ENCODE data around the gene VAC14.

VAC14 gene

GRCh38 chr16:70721202-70721963, 79.6 kb downstream of the VAC14 start:
- no peak for DNase-seq

- no peak for DNase-seq
Observed at GRCh38 chr16:70720425-70721201, 80.3 kb downstream of the VAC14 start.

- DNase-seq, result no peak
Observed at GRCh38 chr16:70717065-70717464, 83.9 kb downstream of the VAC14 start.

GRCh38 chr16:70715860-70716357, 85.0 kb downstream of the VAC14 start:
- no peak for DNase-seq

GRCh38 chr16:70715055-70715858, 85.7 kb downstream of the VAC14 start:
- DNase-seq, result no peak

GRCh38 chr16:70714581-70715054, 86.3 kb downstream of the VAC14 start:
- DNase-seq, result no peak

GRCh38 chr16:70713824-70714223, 87.1 kb downstream of the VAC14 start:
- no peak for DNase-seq

- no peak for DNase-seq
Observed at GRCh38 chr16:70713342-70713741, 87.6 kb downstream of the VAC14 start.

- no peak for DNase-seq
Observed at GRCh38 chr16:70712942-70713341, 88.0 kb downstream of the VAC14 start.

GRCh38 chr16:70712359-70712758, 88.6 kb downstream of the VAC14 start:
- no peak for DNase-seq

GRCh38 chr16:70711211-70712031, 89.5 kb downstream of the VAC14 start:
- no peak for DNase-seq

GRCh38 chr16:70710422-70711210, 90.3 kb downstream of the VAC14 start:
- DNase-seq, result no peak

GRCh38 chr16:70709942-70710341, 91.0 kb downstream of the VAC14 start:
- DNase-seq, result no peak

- DNase-seq, result no peak
Observed at GRCh38 chr16:70709457-70709856, 91.5 kb downstream of the VAC14 start.

GRCh38 chr16:70708366-70709246, 92.4 kb downstream of the VAC14 start:
- no peak for DNase-seq

- DNase-seq, result no peak
Observed at GRCh38 chr16:70706948-70707465, 94.0 kb downstream of the VAC14 start.

GRCh38 chr16:70705056-70705455, 95.9 kb downstream of the VAC14 start:
- DNase-seq, result no peak

GRCh38 chr16:70704586-70704985, 96.4 kb downstream of the VAC14 start:
- no peak for DNase-seq

GRCh38 chr16:70703835-70704381, 97.0 kb downstream of the VAC14 start:
- DNase-seq, result no peak
